HG02973 (cell line): Measurements from ENCODE around the gene PSMB1.
"Not testable (repeated sequence)": the region's sequence is repeated elsewhere in the genome, so short reads cannot be mapped to it uniquely, and the experiment has no call there.

ENCODE experiments used
- ATAC-seq: cut with Tn5 transposase; IDR thresholded peaks from one replicate; pipeline ENCODE4 v1.9.1; 2021; ENCODE audit warnings: moderate library complexity; ENCODE audit not compliant: unreplicated experiment

Gene PSMB1

DNA sequence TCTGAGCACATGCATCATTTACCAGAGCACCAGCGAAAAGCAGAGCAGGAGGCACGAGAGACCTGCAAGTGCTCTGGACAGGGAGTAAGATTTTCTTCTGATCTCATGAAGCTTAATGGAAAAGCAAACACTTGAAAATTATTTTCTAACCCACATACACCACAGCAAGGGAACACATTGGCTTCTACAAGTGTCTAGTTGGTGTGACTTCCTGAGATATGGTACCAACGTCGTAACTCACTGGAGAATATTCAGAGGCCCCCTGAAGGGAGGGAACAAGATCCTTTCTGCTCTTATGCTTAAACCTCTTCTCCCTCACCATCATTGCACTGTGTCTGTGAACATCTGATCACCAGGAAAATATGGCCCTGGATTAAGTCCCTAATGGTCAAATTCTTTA lies 48.6 kb downstream of the PSMB1 start:
- ATAC-seq = no peak

DNA sequence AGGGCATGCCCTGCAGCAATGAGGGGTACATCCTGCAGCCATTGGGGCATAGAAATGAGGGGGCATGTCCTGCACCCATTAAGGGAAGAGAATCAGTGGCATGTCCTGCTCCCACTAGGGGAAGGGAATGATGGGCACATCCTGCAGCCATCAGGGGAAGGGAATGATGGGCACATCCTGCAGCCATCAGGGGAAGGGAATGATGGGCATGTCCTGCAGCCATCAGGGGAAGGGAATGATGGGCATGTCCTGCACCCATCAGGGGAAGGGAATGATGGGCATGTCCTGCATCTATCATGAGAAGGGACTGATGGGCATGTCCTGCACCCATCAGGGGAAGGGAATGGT lies 49.7 kb downstream of the PSMB1 start:
- no peak for ATAC-seq

DNA sequence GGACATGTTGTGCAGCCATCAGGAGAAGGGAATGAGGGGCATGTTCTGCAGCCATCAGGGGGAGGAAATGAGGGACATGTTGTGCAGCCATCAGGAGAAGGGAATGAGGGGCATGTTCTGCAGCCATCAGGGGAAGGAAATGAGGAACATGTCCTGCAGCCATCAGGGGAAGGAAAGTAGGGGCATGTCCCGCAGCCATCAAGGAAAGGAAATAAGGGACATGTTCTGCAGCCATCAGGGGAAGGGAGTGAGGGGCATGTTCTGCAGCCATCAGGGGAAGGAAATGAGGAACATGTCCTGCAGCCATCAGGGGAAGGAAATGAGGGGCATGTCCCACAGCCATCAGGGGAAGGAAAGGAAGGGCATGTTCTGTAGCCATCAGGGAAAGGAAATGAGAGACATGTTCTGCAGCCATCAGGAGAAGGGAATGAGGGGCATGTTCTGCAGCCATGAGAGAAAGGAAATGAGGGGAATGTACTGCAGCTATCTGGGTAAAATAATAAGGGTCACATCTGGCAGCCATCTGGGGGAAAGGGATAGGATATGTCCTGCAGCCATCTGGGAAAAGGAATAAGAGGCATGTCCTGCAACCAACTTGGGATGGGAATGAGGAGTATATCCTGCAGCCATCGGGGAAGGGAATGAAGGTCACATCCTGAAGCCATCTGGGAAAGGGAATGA lies 50.2 kb downstream of the PSMB1 start:
- ATAC-seq = not testable (repeated sequence)

DNA sequence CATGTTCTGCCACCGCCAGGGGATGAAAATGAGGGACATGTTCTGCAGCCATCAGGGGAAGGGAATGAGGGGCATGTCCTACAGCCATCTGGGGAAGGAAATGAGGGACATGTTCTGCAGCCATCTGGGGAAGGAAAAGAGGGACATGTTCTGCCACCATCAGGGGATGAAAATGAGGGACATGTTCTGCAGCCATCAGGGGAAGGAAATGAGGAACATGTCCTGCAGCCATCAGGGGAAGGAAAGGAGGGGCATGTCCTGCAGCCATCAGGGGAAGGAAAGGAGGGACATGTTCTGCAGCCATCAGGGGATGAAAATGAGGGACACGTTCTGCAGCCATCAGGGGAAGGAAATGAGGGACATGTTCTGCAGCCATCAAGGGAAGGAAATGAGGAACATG lies 50.8 kb downstream of the PSMB1 start:
- ATAC-seq = not testable (repeated sequence)

DNA sequence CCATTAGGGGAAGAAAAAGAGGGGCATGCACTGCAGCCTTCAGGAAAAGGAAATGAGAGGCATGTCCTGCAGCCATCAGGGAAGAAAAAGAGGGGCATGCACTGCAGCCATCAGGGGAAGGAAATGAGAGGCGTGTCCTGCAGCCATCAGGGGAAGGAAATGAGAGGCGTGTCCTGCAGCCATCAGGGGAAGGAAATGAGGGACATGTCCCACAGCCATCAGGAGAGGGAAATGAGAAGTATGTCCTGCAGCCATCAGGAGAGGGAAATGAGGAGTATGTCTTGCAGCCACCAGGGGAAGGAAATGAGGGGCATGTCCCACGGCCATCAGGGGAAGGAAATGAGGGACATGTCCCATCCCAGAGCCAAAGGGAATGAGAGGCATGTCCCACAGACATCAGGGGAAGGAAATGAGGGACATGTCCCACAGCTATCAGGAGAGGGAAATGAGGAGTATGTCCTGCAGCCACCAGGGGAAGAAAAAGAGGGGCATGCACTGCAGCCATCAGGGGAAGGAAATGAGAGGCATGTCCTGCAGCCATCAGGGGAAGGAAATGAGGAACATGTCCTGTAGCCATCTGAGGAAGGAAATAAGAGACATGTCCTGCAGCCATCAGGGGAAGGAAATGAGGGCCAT lies 52.0 kb downstream of the PSMB1 start:
- ATAC-seq = no peak

DNA sequence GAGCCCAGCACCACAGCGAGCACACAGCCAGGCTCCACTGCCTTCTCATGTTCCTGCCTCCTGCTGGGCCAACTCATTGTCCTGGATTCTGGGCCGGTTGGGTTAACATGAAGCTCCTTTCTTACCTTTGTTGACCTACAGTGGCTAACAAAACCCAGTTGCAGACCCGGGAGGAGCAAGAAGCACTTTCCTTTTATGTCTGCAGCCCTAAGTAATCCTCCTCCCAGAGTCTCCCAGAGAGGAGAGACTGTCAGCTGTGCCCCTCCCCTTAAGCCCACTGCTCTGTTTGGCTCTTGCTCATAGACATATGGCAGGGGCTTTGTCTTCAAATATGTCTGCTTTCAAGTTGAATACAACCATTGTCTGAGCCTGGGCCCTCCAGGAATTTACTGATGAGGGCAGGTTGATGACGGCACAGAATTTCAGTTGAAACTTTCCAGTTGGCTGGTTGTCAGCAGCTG lies 55.2 kb downstream of the PSMB1 start:
- no peak for ATAC-seq

DNA sequence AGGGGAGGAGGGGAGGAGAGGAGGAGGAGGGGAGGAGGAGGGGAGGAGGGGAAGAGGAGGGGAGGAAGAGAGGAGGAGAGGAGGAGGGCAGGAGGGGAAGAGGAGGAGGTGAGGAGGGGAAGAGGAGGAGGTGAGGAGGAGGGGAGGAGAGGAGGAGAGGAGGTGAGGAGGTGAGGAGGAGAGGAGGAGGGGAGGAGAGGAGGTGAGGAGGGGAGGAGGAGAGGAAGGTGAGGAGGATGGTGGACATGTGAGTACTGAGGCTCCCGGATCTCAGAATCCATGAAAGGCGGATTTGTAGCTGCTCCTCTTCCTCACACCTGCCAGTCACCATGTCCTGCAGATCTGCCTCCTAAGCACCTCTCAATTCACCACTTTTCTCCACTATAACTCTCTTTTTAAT lies 59.8 kb downstream of the PSMB1 start:
- no peak for ATAC-seq

DNA sequence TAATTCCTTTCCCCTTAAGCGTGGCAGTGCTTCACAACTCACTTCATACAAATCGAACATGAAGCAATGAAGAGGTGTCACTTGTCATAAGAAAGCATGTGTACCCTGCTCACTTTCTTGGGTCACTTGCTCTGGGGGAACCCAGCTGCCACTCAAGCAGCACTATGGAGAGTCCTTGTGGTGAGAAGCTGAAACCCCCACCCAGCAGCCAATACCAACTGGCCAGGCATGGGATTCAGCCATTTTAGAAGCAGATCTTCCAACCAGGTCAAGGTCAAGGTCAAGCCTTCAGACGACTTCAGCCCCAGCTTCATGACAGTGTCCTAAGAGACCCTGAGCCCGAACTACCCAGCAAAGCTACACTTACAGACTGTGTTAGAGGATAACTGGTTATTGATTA lies 62.8 kb downstream of the PSMB1 start:
- no peak for ATAC-seq

DNA sequence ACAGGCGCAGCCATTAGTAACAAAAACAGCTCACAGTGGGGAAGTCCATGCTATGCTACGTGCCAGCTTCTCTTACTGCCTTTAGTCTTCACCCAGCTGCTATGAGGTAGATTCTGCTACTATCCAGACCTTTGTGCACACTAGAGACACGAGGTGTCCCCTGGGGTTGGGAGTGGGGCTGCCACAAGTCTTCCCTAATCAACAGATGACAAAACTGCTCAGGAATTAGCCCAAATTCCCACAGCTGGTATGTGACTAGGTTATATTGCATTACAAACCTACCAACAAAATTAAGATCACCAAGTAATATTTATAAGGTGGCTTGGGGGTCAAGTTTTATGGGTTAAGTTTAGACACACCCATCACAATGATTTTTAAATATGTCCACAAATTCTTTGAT lies 63.3 kb downstream of the PSMB1 start:
- no peak for ATAC-seq

DNA sequence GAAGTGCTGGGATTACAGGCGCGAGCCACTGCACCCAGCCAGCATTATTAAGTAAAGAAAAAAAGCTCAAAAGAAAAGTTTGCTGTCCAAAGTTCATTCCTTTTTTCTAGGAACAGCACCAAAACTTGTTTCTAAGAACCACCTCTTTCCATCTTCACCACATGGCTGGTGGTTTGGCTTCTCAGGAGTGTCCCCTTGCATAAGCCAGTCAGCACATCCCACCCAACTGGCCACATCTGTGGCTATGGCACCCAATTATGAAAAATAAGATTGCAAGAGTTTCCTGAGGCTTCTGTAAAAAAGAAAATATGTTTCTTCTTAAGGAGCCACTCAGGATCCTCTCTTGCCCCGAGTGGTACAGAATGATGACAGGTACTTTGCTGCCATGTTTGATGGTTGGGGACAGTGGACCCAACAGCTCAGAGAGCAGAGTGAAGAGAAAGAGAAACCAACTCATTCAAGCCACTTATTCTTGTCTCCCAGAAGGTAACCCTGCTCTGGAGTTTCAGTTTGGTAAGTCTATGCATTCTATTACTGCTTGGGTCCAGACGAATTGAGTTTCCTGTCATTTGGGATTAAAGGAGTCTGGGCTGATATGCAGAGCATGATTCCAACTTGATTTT lies 65.3 kb downstream of the PSMB1 start:
- no peak for ATAC-seq

DNA sequence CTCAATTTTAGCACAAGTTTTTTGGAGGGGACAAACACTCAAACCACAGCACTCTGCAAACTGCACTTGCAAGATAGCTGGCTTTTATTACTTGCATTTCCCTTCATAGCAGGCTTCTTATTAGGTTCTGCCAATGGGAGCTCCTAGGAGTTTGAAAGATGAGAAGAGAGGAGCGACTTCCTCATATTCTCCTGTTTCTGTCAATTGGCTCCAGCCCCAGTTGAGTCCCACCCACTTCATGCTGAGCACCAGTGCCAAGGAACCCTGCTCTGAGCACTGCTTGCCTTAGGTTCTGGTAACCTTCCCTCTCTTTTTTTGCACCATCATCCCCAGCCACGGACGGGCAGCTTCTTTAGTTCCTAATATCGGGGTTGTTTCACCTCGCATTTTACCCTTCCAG lies 67.9 kb downstream of the PSMB1 start:
- no peak for ATAC-seq
